ENCODE results near the gene HCN3.

Gene HCN3

GRCh38 chr1:155320252-155320651 is 43.0 kb downstream of the HCN3 start:
- DNase-seq (ENCODE audit: extremely low spot score): no peak
- ChIA-PET POLR2A (interaction anchor here (0.6 kb wide), 1 partner anchor 52 kb away, joined by 3 read pairs; no protein-coding TSS in a partner anchor), CTCF (interaction anchor here (0.7 to 10.7 kb wide), 6 partner anchors 17 to 235 kb away, joined by 3 to 150 read pairs (median 4); partner anchors contain the start of gene KRTCAP2)
- no peak for TF ChIP-seq CTCF (IDR thresholded peaks at IDR 0.05; ENCODE audit: control extremely low read depth, extremely low read depth, low read depth, missing control alignments)

GRCh38 chr1:155320661-155321617 is 43.7 kb downstream of the HCN3 start, which contains the start of gene RUSC1:
TSS of gene RUSC1 (plus strand) at chr1:155320894. CDS start at chr1:155321774, 880 bp downstream.
- ChIA-PET POLR2A (interaction anchor here (0.6 to 1.0 kb wide), 2 partner anchors 13 to 51 kb away, joined by 3 read pairs; partner anchors contain the start of gene FDPS), CTCF (interaction anchor here (0.7 to 10.7 kb wide), 8 partner anchors 10 to 236 kb away, joined by 3 to 150 read pairs (median 4); partner anchors contain the start of gene KRTCAP2)
- peak; percentile 81 for DNase-seq (ENCODE audit: extremely low spot score)
- no peak for TF ChIP-seq CTCF (IDR thresholded peaks at IDR 0.05; ENCODE audit: control extremely low read depth, extremely low read depth, low read depth, missing control alignments)

- POLR2A ChIA-PET: interaction anchor here (1.0 kb wide), 1 partner anchor 13 kb away, joined by 3 read pairs; the partner anchor contains the start of gene FDPS
- CTCF ChIA-PET: interaction anchor here (0.6 to 10.7 kb wide), 15 partner anchors 9 to 623 kb away, joined by 3 to 150 read pairs (median 5); partner anchors contain the start of genes FDPS, KRTCAP2 and THBS3
- no peak for DNase-seq (ENCODE audit: extremely low spot score)
- TF ChIP-seq CTCF (IDR thresholded peaks at IDR 0.05; ENCODE audit: control extremely low read depth, extremely low read depth, low read depth, missing control alignments): no peak
These were observed 44.6 kb downstream of the HCN3 start for GRCh38 chr1:155321639-155322503.

- no peak for DNase-seq (ENCODE audit: extremely low spot score)
- CTCF ChIA-PET: interaction anchor here (0.6 to 10.7 kb wide), 17 partner anchors 9 to 622 kb away, joined by 3 to 150 read pairs (median 5); partner anchors contain the start of genes FDPS, KRTCAP2 and THBS3
- POLR2A ChIA-PET: no interaction called here
- no peak for TF ChIP-seq CTCF (IDR thresholded peaks at IDR 0.05; ENCODE audit: control extremely low read depth, extremely low read depth, low read depth, missing control alignments)
These were observed 45.3 kb downstream of the HCN3 start for GRCh38 chr1:155322571-155322952.

- CTCF ChIA-PET: interaction anchor here (0.7 to 10.7 kb wide), 27 partner anchors 10 to 506 kb away, joined by 3 to 150 read pairs (median 4); partner anchors contain the start of genes CLK2, FDPS, HCN3 and MSTO1
- POLR2A ChIA-PET: interaction anchor here (0.5 to 1.0 kb wide), 3 partner anchors 15 to 1003 kb away, joined by 4 to 9 read pairs (median 9); partner anchors contain the start of gene FDPS
- peak; percentile 95 for TF ChIP-seq CTCF (IDR thresholded peaks at IDR 0.05; ENCODE audit: control extremely low read depth, extremely low read depth, low read depth, missing control alignments)
These were observed 45.9 kb downstream of the HCN3 start for GRCh38 chr1:155322953-155323728.

More at GRCh38 chr1:155322953-155323728, 45.9 kb downstream of the HCN3 start:
- peak; percentile 87 for DNase-seq (ENCODE audit: extremely low spot score)

Measured in GM10248 (cell line).